T-helper 17 cell (primary cell): ENCODE results near the gene GNAT1. TPM values are rescaled to one million over a fixed set of nuclear protein-coding genes. Genes with fewer than 3 reads are reported as not detected.
"Not testable (repeated sequence)": the region's sequence is repeated elsewhere in the genome, so short reads cannot be mapped to it uniquely, and the experiment has no call there.

Experiments used
- ATAC-seq: fragments of 150-1000 bp; cut with Tn5 transposase; 2 replicates; pipeline ENCODE4 v1.10.0; 2021; ENCODE audit warnings: mild to moderate bottlenecking, moderate library complexity
- DNase-seq, 3 donors: peaks; one replicate each; pipeline versions ENCODE4 v3.0.0 to v3.0.0-alpha.2; 2020 to 2021
- H3K9me3 ChIP-seq: one replicate; pipeline ENCODE4 v1.7.0; 2013; ENCODE audit warnings: low read length, mild to moderate bottlenecking; ENCODE audit not compliant: control insufficient read depth, poor library complexity, severe bottlenecking
- H3K27ac Mint-ChIP-seq: one replicate; pipeline ENCODE4 v1.8.0; 2022; ENCODE audit warnings: mild to moderate bottlenecking, moderate library complexity, mixed read lengths
- H3K27me3 Mint-ChIP-seq: one replicate; pipeline ENCODE4 v1.8.0; 2022; ENCODE audit warnings: mixed read lengths
- H3K36me3 Mint-ChIP-seq: one replicate; pipeline ENCODE4 v1.8.0; 2022; ENCODE audit warnings: low read depth, mixed read lengths
- H3K4me1 Mint-ChIP-seq: one replicate; pipeline ENCODE4 v1.8.0; 2022; ENCODE audit warnings: mild to moderate bottlenecking, mixed read lengths
- H3K4me3 Mint-ChIP-seq: one replicate; pipeline ENCODE4 v1.8.0; 2022; ENCODE audit warnings: mild to moderate bottlenecking, moderate library complexity, mixed read lengths
- total RNA-seq, 4 donors: library from RNA in 2 of 4; stranded (reverse) in 2 of 4; gene quantifications; one replicate each; pipeline ENCODE4 v1.2.3 and lab custom pipeline; 2022 to 2026

GNAT1 gene
- total RNA-seq, 2 donors from 2014 or later: 0.10 TPM; not detected in 1

DNA sequence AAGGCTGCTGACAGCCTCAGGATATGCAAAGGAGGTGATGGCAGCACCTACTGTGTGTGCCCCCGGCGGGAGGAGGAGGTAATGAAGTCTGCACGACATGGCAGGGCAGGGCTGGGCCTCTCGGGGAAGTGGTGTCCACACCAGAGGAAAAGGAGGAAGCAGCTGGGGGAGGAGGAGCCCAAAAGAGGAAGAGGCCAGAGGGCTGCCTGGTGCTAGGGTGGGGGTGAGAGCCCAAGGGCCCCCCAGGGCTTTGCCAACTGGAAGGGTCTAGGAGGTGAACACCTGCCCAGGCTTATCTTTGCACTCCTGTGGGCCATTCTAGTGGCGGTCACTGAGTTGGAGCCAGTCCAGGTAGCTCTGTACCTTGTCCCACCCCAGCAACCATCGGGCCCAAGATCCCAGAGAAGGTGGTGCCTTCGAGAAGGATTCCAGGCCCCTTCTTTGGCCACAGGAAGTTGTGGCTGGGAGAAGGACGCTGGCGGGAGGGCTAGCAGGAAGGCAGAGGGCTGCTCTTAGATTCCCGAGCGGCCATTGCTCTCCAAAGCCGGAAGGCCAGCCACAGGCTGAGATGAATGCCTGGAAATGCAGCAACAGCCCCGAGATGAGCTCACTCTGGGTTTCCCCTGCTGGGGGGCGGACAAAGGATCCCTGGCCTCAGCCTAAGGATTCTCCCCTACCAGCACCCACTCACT, 51.6 kb downstream of the GNAT1 start:
- no peaks in the 10 kb centered on the region for H3K9me3 ChIP-seq
- Mint-ChIP-seq H3K4me3 (peak overlapping the region; percentile 85), H3K36me3 (no peaks in the 10 kb centered on the region), H3K27ac (peak overlapping the region; percentile 95), H3K4me1 (peaks cover 66% of the 10 kb centered on the region), H3K27me3 (no peaks in the 10 kb centered on the region)
- ATAC-seq: no peak
- peak in 1 of 3 donors; percentile 50 for DNase-seq

DNA sequence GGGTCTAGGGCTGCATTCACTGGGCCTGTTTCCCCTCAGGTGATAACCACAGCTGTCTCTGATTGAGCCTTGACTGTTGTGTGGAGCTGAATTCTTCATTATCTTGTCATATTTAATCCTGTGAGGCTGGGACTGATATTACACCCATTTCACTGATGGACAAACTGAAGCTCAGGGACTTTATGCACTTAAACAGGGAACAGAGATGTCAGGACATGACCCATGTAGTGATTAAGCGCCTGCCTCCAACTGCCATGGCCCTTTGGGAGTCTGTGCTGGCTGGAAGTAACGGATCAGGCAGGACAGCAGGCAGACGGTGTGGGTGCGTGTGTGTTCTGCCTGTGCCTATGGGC, 52.1 kb downstream of the GNAT1 start:
- H3K9me3 ChIP-seq: no peaks in the 10 kb centered on the region
- Mint-ChIP-seq H3K4me3 (peak overlapping the region; percentile 31), H3K36me3 (peaks cover 2% of the 10 kb centered on the region), H3K27ac (peak overlapping the region; percentile 95), H3K27me3 (no peaks in the 10 kb centered on the region), H3K4me1 (peaks cover 64% of the 10 kb centered on the region)
- DNase-seq (no peak), ATAC-seq (no peak)

DNA sequence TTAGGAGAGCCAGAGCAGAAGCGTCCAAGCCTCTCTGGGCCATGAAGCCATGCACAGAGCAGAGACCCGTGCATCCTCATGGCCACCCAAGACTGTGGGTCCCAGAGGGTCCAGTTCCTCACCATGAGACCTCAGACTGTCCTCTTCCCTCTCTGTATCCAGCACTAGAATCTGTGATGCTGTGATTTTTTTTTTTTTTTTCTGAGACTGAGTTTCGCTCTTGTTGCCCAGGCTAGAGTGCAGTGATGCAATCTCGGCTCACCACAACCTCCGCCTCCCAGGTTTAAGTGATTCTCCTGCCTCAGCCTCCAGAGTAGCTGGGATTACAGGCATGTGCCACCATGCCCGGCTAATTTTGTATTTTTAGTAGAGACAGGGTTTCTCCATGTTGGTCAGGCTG, 53.4 kb downstream of the GNAT1 start:
- H3K4me3 Mint-ChIP-seq: peak overlapping the region; percentile 84
- H3K36me3 Mint-ChIP-seq, ATAC-seq, H3K9me3 ChIP-seq, H3K27me3 Mint-ChIP-seq, DNase-seq: not testable (repeated sequence)
- H3K27ac Mint-ChIP-seq: peak overlapping the region; percentile 95
- peaks cover 53% of the 10 kb centered on the region for H3K4me1 Mint-ChIP-seq

DNA sequence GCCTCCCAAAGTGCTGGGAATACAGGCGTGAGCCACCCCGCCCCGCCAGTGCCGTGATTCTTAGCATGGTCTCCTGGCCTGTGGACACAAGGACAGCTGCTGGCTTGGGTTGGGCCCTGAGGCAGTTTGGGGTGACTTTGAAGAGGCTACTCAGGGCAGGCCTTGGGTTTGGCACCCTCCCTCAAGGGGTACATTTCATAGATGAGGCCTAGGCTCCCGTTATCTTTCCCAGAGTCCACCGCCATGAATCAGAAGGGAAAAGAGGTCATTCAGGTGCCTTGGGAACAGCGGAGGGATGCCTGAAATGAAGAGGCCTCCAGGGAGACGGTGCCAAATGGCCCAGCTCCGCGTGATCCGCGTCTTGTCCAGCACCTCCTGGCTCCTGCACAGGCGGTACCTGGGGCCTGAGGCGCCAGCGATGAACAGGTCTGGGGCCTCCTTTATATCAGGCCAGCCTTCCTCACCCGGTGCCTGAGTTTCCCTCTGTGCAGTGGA, 53.9 kb downstream of the GNAT1 start:
- H3K4me1 Mint-ChIP-seq: peaks cover 53% of the 10 kb centered on the region
- peaks cover 2% of the 10 kb centered on the region for H3K36me3 Mint-ChIP-seq
- peak overlapping the region; percentile 84 for H3K4me3 Mint-ChIP-seq
- no peak for DNase-seq
- no peaks in the 10 kb centered on the region for H3K9me3 ChIP-seq
- peak overlapping the region; percentile 95 for H3K27ac Mint-ChIP-seq
- H3K27me3 Mint-ChIP-seq: no peaks in the 10 kb centered on the region
- no peak for ATAC-seq

DNA sequence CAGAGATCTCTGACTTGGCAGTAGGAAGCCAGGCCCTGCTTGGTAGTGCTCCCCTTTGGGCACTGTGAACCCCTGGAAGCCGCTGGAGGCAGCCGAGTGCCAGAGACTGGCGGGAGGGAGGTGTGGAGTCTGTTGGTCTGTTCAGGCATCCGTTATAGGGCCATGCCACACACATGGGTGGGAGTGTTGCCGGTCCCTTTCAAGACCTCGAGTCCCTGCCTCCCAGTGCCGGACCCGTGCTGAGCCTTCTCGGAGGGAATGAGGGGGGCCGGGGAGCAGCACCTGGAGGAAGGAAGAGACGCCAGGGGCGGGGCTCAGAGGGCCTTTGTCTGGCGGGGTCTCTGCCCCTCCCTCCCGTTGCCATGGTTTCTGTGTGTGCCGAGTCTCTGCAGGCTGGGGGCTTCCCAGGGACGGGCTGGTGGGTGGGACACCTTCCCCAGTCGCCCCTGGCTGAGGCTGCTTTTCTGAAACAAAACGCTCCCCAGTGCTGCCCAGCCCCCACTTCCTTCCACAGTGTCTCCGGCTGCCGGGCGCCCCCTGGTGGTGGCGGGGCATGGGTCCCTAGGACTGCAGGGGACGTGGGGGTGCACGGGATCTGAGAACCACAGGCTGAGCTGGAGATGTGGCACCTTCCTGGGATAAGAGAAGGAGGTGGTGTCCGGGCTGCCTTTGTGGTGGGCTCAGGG, 54.6 kb downstream of the GNAT1 start:
- ATAC-seq (peak; percentile 85), DNase-seq (peak; percentile 92 to 99 (median 98))
- Mint-ChIP-seq H3K36me3 (peaks cover 2% of the 10 kb centered on the region), H3K27ac (peak overlapping the region; percentile 95), H3K4me1 (peaks cover 54% of the 10 kb centered on the region), H3K27me3 (no peaks in the 10 kb centered on the region), H3K4me3 (peak overlapping the region; percentile 84)
- H3K9me3 ChIP-seq: no peaks in the 10 kb centered on the region

DNA sequence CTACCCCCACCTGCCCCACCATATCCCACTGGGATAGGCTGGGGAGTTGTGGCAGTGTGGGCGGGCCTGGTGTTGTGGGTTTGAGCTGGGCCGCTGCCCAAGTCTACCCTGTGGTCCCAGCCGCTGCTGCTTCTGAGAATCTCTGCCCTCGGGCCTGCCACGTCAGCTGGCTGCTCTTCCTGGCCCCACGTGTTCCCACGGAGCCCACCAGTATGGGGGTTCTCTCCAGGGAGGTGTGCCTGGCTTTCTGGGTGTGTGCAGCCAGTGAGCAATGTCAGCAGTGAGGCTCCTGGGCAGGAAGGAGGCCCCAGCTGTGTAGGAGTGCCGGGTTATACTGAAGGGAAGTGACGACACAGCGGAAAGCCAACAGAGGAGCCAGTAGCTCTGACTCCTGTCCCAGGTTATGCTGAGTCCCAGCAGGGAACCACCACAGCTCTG, 55.1 kb downstream of the GNAT1 start:
- DNase-seq: peak; percentile 51 to 69 (median 53)

More for the DNA sequence above, 55.1 kb downstream of the GNAT1 start:
- Mint-ChIP-seq H3K36me3 (peaks cover 2% of the 10 kb centered on the region), H3K4me1 (peaks cover 54% of the 10 kb centered on the region), H3K27ac (peak overlapping the region; percentile 95), H3K27me3 (no peaks in the 10 kb centered on the region), H3K4me3 (peak overlapping the region; percentile 84)
- H3K9me3 ChIP-seq: no peaks in the 10 kb centered on the region
- ATAC-seq: peak; percentile 84

Other genes starting within 250 kb of the GNAT1 start
- 100 to 1,000 TPM; 292 to 353 TPM for gene RBM5, start 102.7 kb upstream of the GNAT1 start, total RNA-seq
- under 1 TPM in 1 of 2 donors, not detected in 1; 0.18 TPM for gene SEMA3F, start 36.3 kb upstream of the GNAT1 start, total RNA-seq
- gene SLC38A3, start 13.7 kb downstream of the GNAT1 start, total RNA-seq: under 1 TPM in 1 of 2 donors, not detected in 1; 0.78 TPM
- gene GNAI2, start 44.6 kb downstream of the GNAT1 start, total RNA-seq: 100 to 1,000 TPM; 266 to 288 TPM
- 1 to 10 TPM; 1.7 to 1.8 TPM for gene SEMA3B, start 77.5 kb downstream of the GNAT1 start, total RNA-seq
- gene LSMEM2, start 87.5 kb downstream of the GNAT1 start, total RNA-seq: not detected
- 10 to 100 TPM; 46.7 to 49.2 TPM for gene IFRD2, start 100.8 kb downstream of the GNAT1 start, total RNA-seq
- 1 to 10 TPM; 2.7 to 3.7 TPM for gene HYAL3, start 107.8 kb downstream of the GNAT1 start, total RNA-seq
- gene NAA80, start 107.8 kb downstream of the GNAT1 start, total RNA-seq: 10 to 100 TPM; 35.3 to 42.9 TPM
- gene HYAL1, start 112.0 kb downstream of the GNAT1 start, total RNA-seq: under 1 TPM in 1 of 2 donors, not detected in 1; 0.44 TPM
- gene HYAL2, start 131.1 kb downstream of the GNAT1 start, total RNA-seq: 1 to 10 TPM; 1.6 to 2.1 TPM
- 10 to 100 TPM; 17.7 to 18.0 TPM for gene TUSC2, start 136.6 kb downstream of the GNAT1 start, total RNA-seq
- gene RASSF1, start 149.2 kb downstream of the GNAT1 start, total RNA-seq: 100 to 1,000 TPM in 1 of 2 donors, 10 to 100 TPM in 1; 83.5 to 105 TPM
- gene ZMYND10, start 154.1 kb downstream of the GNAT1 start, total RNA-seq: 1 to 10 TPM; 1.1 to 1.3 TPM
- gene NPRL2, start 159.2 kb downstream of the GNAT1 start, total RNA-seq: 10 to 100 TPM; 27.5 to 29.1 TPM
- 10 to 100 TPM; 20.8 to 27.2 TPM for gene CYB561D2, start 159.3 kb downstream of the GNAT1 start, total RNA-seq
- gene TMEM115, start 167.9 kb downstream of the GNAT1 start, total RNA-seq: 10 to 100 TPM; 16.7 to 17.4 TPM